H1 (cell line): ENCODE data around the gene EMC10.

Source experiments
- CEBPB ChIP-seq: IDR thresholded peaks from 2 replicates; pipeline ENCODE4 v1.6.1; 2012; ENCODE audit warnings: low read depth, low read length
- CREB1 ChIP-seq: IDR thresholded peaks from 2 replicates; pipeline ENCODE4 v1.6.1; 2012; ENCODE audit warnings: inconsistent platforms
- EZH2 ChIP-seq: fragments of 200-600 bp; sonication (generic); IDR thresholded peaks from 2 replicates; pipeline ENCODE4 v1.7.1; 2012; ENCODE audit warnings: low read depth, mild to moderate bottlenecking, moderate library complexity, low read length, inconsistent platforms; ENCODE audit not compliant: severe bottlenecking
- PHF8 ChIP-seq: fragments of 200-600 bp; sonication (generic); conservative IDR thresholded peaks from 2 replicates; pipeline ENCODE4 v1.7.1; 2012; ENCODE audit warnings: low read depth, mild to moderate bottlenecking, inconsistent platforms, low read length, moderate library complexity
- POLR2A ChIP-seq, 2 experiments: IDR thresholded peaks; 1 replicate in 1 of 2; 2 replicates in 1 of 2; pipeline ENCODE4 v1.6.1; 2011; ENCODE audit warnings: low read depth in 2 of 2, low read length in 2 of 2, mild to moderate bottlenecking in 2 of 2; ENCODE audit errors: control extremely low read depth in 1 of 2
- POLR2AphosphoS5 ChIP-seq: IDR thresholded peaks from 2 replicates; pipeline ENCODE4 v1.6.1; 2011; ENCODE audit warnings: low read depth, low read length
- RAD21 ChIP-seq, 2 experiments: IDR thresholded peaks in 1 of 2; conservative IDR thresholded peaks in 1 of 2; 2 replicates each; pipeline ENCODE4 v1.6.1; 2011; ENCODE audit warnings: low read depth in 2 of 2, low read length in 2 of 2, improper control_type of control experiment in 1 of 2, inconsistent platforms in 1 of 2, mild to moderate bottlenecking in 1 of 2, moderate library complexity in 1 of 2
- SIX5 ChIP-seq: IDR thresholded peaks from 2 replicates; pipeline ENCODE4 v1.6.1; 2011; ENCODE audit warnings: mild to moderate bottlenecking, low read depth, low read length
- TAF1 ChIP-seq: IDR thresholded peaks from 2 replicates; pipeline ENCODE4 v1.6.1; 2011; ENCODE audit warnings: mild to moderate bottlenecking, low read depth, low read length
- TF ChIP-seq, protein P1 (sequence below), 3 experiments: IDR thresholded peaks; 1 replicate in 2 of 3; 2 replicates in 1 of 3; pipeline versions ENCODE4 v1.5.1 to v1.6.1; 2011; ENCODE audit warnings: low read length in 3 of 3, mild to moderate bottlenecking in 3 of 3, inconsistent platforms in 2 of 3, low read depth in 1 of 3, moderate library complexity in 1 of 3; ENCODE audit not compliant: insufficient read depth in 1 of 3; ENCODE audit errors: control extremely low read depth in 1 of 3

DNA sequence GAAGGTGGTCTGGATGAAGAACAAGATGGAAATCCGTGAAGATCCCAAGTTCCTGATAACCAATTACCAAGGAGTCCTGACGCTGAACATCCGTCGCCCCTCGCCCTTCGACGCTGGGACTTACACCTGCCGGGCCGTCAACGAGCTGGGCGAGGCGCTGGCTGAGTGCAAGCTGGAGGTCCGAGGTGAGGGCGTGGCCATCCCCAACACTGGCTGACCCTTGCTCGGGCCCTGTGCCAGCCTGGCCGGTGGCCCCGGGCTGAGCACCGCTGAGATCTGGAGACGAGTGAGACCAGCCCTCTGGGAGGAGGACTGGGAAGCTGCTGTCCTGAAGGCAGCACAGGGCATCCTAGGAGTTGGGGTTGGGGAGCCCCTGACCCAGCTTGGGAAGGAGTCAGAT is 12.0 kb upstream of the EMC10 start:
- TF ChIP-seq POLR2AphosphoS5, result no peak
- no peak for TF ChIP-seq CREB1
- no peak for TF ChIP-seq PHF8
- TF ChIP-seq POLR2A (IDR thresholded peaks at IDR 0.05; ENCODE audit: control extremely low read depth in 1 of 2, low read depth in 2 of 2, low read length in 2 of 2), result no peak
- TF ChIP-seq, protein P1, sequence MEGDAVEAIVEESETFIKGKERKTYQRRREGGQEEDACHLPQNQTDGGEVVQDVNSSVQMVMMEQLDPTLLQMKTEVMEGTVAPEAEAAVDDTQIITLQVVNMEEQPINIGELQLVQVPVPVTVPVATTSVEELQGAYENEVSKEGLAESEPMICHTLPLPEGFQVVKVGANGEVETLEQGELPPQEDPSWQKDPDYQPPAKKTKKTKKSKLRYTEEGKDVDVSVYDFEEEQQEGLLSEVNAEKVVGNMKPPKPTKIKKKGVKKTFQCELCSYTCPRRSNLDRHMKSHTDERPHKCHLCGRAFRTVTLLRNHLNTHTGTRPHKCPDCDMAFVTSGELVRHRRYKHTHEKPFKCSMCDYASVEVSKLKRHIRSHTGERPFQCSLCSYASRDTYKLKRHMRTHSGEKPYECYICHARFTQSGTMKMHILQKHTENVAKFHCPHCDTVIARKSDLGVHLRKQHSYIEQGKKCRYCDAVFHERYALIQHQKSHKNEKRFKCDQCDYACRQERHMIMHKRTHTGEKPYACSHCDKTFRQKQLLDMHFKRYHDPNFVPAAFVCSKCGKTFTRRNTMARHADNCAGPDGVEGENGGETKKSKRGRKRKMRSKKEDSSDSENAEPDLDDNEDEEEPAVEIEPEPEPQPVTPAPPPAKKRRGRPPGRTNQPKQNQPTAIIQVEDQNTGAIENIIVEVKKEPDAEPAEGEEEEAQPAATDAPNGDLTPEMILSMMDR (IDR thresholded peaks at IDR 0.05; ENCODE audit: control extremely low read depth in 1 of 3, insufficient read depth in 1 of 3, low read depth in 1 of 3, low read length in 3 of 3), result no peak
- TF ChIP-seq EZH2, result no peak
- TF ChIP-seq RAD21 (IDR thresholded peaks at IDR 0.05 in 1 of 2, conservative IDR thresholded peaks at IDR 0.05 in 1 of 2; ENCODE audit: low read depth in 2 of 2, low read length in 2 of 2), result no peak
- no peak for TF ChIP-seq TAF1
- TF ChIP-seq SIX5, result no peak
- TF ChIP-seq CEBPB, result no peak
